Measurements from ENCODE around the gene IFI30. TPM values are rescaled to one million over a fixed set of nuclear protein-coding genes. Genes with fewer than 3 reads are reported as not detected.
A peak's percentile ranks its signal among the peaks of the same experiment; 100 is the strongest.

IFI30 gene
- total and polyA plus RNA-seq, 2 donors = 148 to 237 TPM

- H3K4me3 ChIP-seq (ENCODE audit: low read length in 2 of 2) = peak overlapping the region; percentile 9 to 21
- DNase-seq (ENCODE audit: low read depth in 6 of 9, low spot score in 9 of 9) = peak in 7 of 9 donors; percentile 33 to 71 (median 54)
- peaks cover 1 to 4% of the 10 kb centered on the region in 2 donors for H3K9me3 ChIP-seq (ENCODE audit: control insufficient read depth in 2 of 2, insufficient read depth in 1 of 2, low read length in 1 of 2)
- peaks cover 50 to 88% of the 10 kb centered on the region in 2 donors for H3K27me3 ChIP-seq (ENCODE audit: control insufficient read depth in 2 of 2, insufficient read depth in 1 of 2, low read length in 1 of 2)
- no peaks in the 10 kb centered on the region for H3K36me3 ChIP-seq (ENCODE audit: control insufficient read depth in 2 of 2, insufficient read depth in 2 of 2, low read length in 1 of 2)
- 5% methylated on average over 81 of the region's 81 CpGs for whole genome bisulfite sequencing
- no peak overlapping the region for H3K27ac ChIP-seq (ENCODE audit: low read depth in 1 of 2, low read length in 1 of 2)
- H3K4me1 ChIP-seq (ENCODE audit: control insufficient read depth in 2 of 2, insufficient read depth in 2 of 2, low read length in 2 of 2) = peaks cover 0 to 13% of the 10 kb centered on the region in 2 donors
Observed at GRCh38 chr19:18224525-18225354, 51.1 kb downstream of the IFI30 start.

GRCh38 chr19:18225355-18225701 is 51.7 kb downstream of the IFI30 start:
- peak overlapping the region in 1 of 2 donors; percentile 2 for H3K27ac ChIP-seq (ENCODE audit: low read depth in 1 of 2, low read length in 1 of 2)
- H3K4me3 ChIP-seq (ENCODE audit: low read length in 2 of 2) = no peak overlapping the region
- peaks cover 0 to 13% of the 10 kb centered on the region in 2 donors for H3K4me1 ChIP-seq (ENCODE audit: control insufficient read depth in 2 of 2, insufficient read depth in 2 of 2, low read length in 2 of 2)
- H3K27me3 ChIP-seq (ENCODE audit: control insufficient read depth in 2 of 2, insufficient read depth in 1 of 2, low read length in 1 of 2) = peaks cover 52 to 87% of the 10 kb centered on the region in 2 donors
- peaks cover 1 to 4% of the 10 kb centered on the region in 2 donors for H3K9me3 ChIP-seq (ENCODE audit: control insufficient read depth in 2 of 2, insufficient read depth in 1 of 2, low read length in 1 of 2)
- 22% methylated on average over 16 of the region's 16 CpGs for WGBS
- no peak for DNase-seq (ENCODE audit: low read depth in 6 of 9, low spot score in 9 of 9)
- no peaks in the 10 kb centered on the region for H3K36me3 ChIP-seq (ENCODE audit: control insufficient read depth in 2 of 2, insufficient read depth in 2 of 2, low read length in 1 of 2)

- H3K4me1 ChIP-seq (ENCODE audit: control insufficient read depth in 2 of 2, insufficient read depth in 2 of 2, low read length in 2 of 2) = peaks cover 0 to 13% of the 10 kb centered on the region in 2 donors
- peak within 1 kb of the TSS in 1 of 2 donors; percentile 2 for H3K27ac ChIP-seq (ENCODE audit: low read depth in 1 of 2, low read length in 1 of 2)
- 5% methylated on average over 51 of the region's 51 CpGs for WGBS
- no peaks in the 10 kb centered on the region for H3K36me3 ChIP-seq (ENCODE audit: control insufficient read depth in 2 of 2, insufficient read depth in 2 of 2, low read length in 1 of 2)
- peaks cover 1 to 4% of the 10 kb centered on the region in 2 donors for H3K9me3 ChIP-seq (ENCODE audit: control insufficient read depth in 2 of 2, insufficient read depth in 1 of 2, low read length in 1 of 2)
- peaks cover 57 to 87% of the 10 kb centered on the region in 2 donors for H3K27me3 ChIP-seq (ENCODE audit: control insufficient read depth in 2 of 2, insufficient read depth in 1 of 2, low read length in 1 of 2)
- no peak within 1 kb of the TSS for H3K4me3 ChIP-seq (ENCODE audit: low read length in 2 of 2)
- DNase-seq (ENCODE audit: low read depth in 6 of 9, low spot score in 9 of 9) = no peak
Observed at GRCh38 chr19:18225702-18226468, 52.3 kb downstream of the IFI30 start, which contains the start of gene PDE4C. Gene PDE4C (minus strand): TSS chr19:18226438. CDS start chr19:18226415, 23 bp downstream.

- Histone ChIP-seq H3K27ac (ENCODE audit: low read depth in 1 of 2, low read length in 1 of 2) (no peak overlapping the region), H3K9me3 (ENCODE audit: control insufficient read depth in 2 of 2, insufficient read depth in 1 of 2, low read length in 1 of 2) (peaks cover 1 to 4% of the 10 kb centered on the region in 2 donors), H3K4me1 (ENCODE audit: control insufficient read depth in 2 of 2, insufficient read depth in 2 of 2, low read length in 2 of 2) (peaks cover 0 to 13% of the 10 kb centered on the region in 2 donors), H3K4me3 (ENCODE audit: low read length in 2 of 2) (no peak overlapping the region), H3K27me3 (ENCODE audit: control insufficient read depth in 2 of 2, insufficient read depth in 1 of 2, low read length in 1 of 2) (peaks cover 58 to 88% of the 10 kb centered on the region in 2 donors), H3K36me3 (ENCODE audit: control insufficient read depth in 2 of 2, insufficient read depth in 2 of 2, low read length in 1 of 2) (no peaks in the 10 kb centered on the region)
- DNase-seq (ENCODE audit: low read depth in 6 of 9, low spot score in 9 of 9) = no peak
- WGBS = 90% methylated on average over 18 of the region's 18 CpGs
Observed at GRCh38 chr19:18226956-18227780, 53.6 kb downstream of the IFI30 start.

Other genes starting within 250 kb of the IFI30 start
- gene CCDC124, start 240.8 kb upstream of the IFI30 start, total RNA-seq = 23.8 TPM
- 78.8 TPM for gene CCDC124, start 240.8 kb upstream of the IFI30 start, polyA plus RNA-seq
- 1.3 TPM for gene KCNN1, start 206.7 kb upstream of the IFI30 start, total RNA-seq
- 0.27 TPM for gene KCNN1, start 206.7 kb upstream of the IFI30 start, polyA plus RNA-seq
- 17.8 TPM for gene ARRDC2, start 165.6 kb upstream of the IFI30 start, total RNA-seq
- gene ARRDC2, start 165.6 kb upstream of the IFI30 start, polyA plus RNA-seq = 172 TPM
- gene IL12RB1, start 86.9 kb upstream of the IFI30 start, total RNA-seq = 7.4 TPM
- gene IL12RB1, start 86.9 kb upstream of the IFI30 start, polyA plus RNA-seq = 3.7 TPM
- 2.0 TPM for gene MAST3, start 76.0 kb upstream of the IFI30 start, total RNA-seq
- 8.9 TPM for gene MAST3, start 76.0 kb upstream of the IFI30 start, polyA plus RNA-seq
- gene PIK3R2, start 20.6 kb upstream of the IFI30 start, total RNA-seq = 6.5 TPM
- gene PIK3R2, start 20.6 kb upstream of the IFI30 start, polyA plus RNA-seq = 15.1 TPM
- gene MPV17L2, start 19.4 kb downstream of the IFI30 start, total RNA-seq = 6.8 TPM
- gene MPV17L2, start 19.4 kb downstream of the IFI30 start, polyA plus RNA-seq = 13.4 TPM
- gene RAB3A, start 30.2 kb downstream of the IFI30 start, total RNA-seq = 0.52 TPM
- 1.0 TPM for gene RAB3A, start 30.2 kb downstream of the IFI30 start, polyA plus RNA-seq
- 0.05 TPM for gene PDE4C, start 52.6 kb downstream of the IFI30 start, total RNA-seq
- gene PDE4C, start 52.6 kb downstream of the IFI30 start, polyA plus RNA-seq = 0.34 TPM
- 0.57 TPM for gene IQCN, start 100.6 kb downstream of the IFI30 start, total RNA-seq
- gene IQCN, start 100.6 kb downstream of the IFI30 start, polyA plus RNA-seq = 5.0 TPM
- gene JUND, start 107.8 kb downstream of the IFI30 start, total RNA-seq = 65.8 TPM
- 88.3 TPM for gene JUND, start 107.8 kb downstream of the IFI30 start, polyA plus RNA-seq
- 190 TPM for gene LSM4, start 149.3 kb downstream of the IFI30 start, total RNA-seq
- 147 TPM for gene LSM4, start 149.3 kb downstream of the IFI30 start, polyA plus RNA-seq
- 13.3 TPM for gene PGPEP1, start 166.8 kb downstream of the IFI30 start, total RNA-seq
- 14.8 TPM for gene PGPEP1, start 166.8 kb downstream of the IFI30 start, polyA plus RNA-seq
- gene GDF15, start 212.3 kb downstream of the IFI30 start, total RNA-seq = 0.42 TPM
- 2.2 TPM for gene GDF15, start 212.3 kb downstream of the IFI30 start, polyA plus RNA-seq
- gene LRRC25, start 223.8 kb downstream of the IFI30 start, total RNA-seq = 2.5 TPM
- gene LRRC25, start 223.8 kb downstream of the IFI30 start, polyA plus RNA-seq = 6.2 TPM
- gene SSBP4, start 245.6 kb downstream of the IFI30 start, total RNA-seq = 47.3 TPM
- 50.3 TPM for gene SSBP4, start 245.6 kb downstream of the IFI30 start, polyA plus RNA-seq

Data from thymus (tissue), 11 donors.